Measurements from ENCODE around the gene GATA5.

The GATA5 gene

GRCh38 chr20:62413896-62414481 lies 61.8 kb downstream of the GATA5 start:
- Histone ChIP-seq H3K9ac (ENCODE audit: low read depth, low read length) (no peak overlapping the region), H3K9me3 (ENCODE audit: control insufficient read depth, insufficient read depth, low read length) (no peaks in the 10 kb centered on the region), H3K4me1 (ENCODE audit: insufficient read depth, low read length) (no peaks in the 10 kb centered on the region), H3K36me3 (ENCODE audit: insufficient read depth, low read length) (no peaks in the 10 kb centered on the region)
